Measurements from ENCODE around the gene GAL. TPM values are rescaled to one million over a fixed set of nuclear protein-coding genes. Genes with fewer than 3 reads are reported as not detected.
"Not testable (repeated sequence)": the region's sequence is repeated elsewhere in the genome, so short reads cannot be mapped to it uniquely, and the experiment has no call there.

The GAL gene, protein sequence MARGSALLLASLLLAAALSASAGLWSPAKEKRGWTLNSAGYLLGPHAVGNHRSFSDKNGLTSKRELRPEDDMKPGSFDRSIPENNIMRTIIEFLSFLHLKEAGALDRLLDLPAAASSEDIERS
- total RNA-seq = 1 to 10 TPM in 1 of 4 donors, not detected in 3; 2.0 TPM

- DNase-seq (ENCODE audit: low spot score) (no peak), ATAC-seq (ENCODE audit: low FRiP score) (no peak)
- TF ChIP-seq CTCF (IDR thresholded peaks at IDR 0.05) = no peak
These were observed at the start of gene GAL for GRCh38 chr11:68684385-68685356. Gene GAL (plus strand): TSS chr11:68684544. CDS start chr11:68684924, 380 bp downstream.

DNA sequence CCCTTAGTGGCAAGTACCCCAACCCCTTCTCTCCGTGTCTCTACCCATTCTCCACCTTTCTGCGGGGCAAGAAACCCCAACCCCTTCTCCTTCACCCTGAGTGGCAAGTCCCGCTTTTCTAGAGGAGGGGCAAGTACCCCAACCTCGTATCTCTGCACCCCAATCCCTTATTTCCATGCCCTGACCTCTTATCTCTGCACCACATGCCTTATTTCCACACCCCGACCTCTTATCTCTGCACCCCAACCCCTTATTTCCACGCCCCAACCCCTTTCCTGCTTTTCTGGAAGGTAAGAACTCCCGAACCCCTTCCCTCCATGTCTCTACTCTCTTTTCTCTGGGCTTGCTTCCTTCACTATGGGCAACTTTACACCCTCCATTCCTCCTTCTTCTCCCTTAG, 49.7 kb upstream of the GAL start:
- not testable (repeated sequence) for ATAC-seq (ENCODE audit: low FRiP score); DNase-seq (ENCODE audit: low spot score)

DNA sequence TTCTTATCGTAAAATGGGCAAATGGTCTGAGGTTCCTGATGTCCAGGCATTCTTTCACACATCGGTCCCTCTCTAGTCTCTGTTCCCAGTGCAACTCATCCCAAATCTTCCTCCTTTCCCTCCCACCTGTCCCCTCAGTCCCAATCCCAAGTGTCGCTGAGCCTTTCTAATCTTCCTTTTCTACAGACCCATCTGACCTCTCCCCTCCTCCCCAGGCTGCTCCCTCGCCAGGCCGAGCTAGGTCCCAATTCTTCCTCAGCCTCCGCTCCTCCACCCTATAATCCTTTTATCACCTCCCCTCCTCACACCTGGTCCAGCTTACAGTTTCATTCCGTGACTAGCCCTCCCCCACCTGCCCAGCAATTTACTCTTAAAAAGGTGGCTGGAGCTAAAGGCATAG, 49.2 kb upstream of the GAL start:
- not testable (repeated sequence) for ATAC-seq (ENCODE audit: low FRiP score); DNase-seq (ENCODE audit: low spot score)

DNA sequence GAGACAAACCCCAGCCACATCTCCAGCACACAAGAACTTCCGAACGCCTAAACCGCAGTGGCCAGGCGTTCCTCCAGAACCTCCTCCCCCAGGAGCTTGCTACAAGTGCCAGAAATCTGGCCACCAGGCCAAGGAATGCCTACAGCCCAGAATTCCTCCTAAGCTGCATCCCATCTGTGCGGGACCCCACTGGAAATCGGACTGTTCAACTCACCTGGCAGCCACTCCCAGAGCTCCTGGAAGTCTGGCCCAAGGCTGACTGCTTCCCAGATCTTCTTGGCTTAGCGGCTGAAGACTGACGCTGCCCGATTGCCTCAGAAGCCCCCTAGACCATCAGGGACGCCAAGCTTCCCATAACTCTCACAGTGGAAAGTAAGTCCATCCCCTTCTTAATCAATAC, 48.5 kb upstream of the GAL start:
- ATAC-seq (ENCODE audit: low FRiP score); DNase-seq (ENCODE audit: low spot score): not testable (repeated sequence)

DNA sequence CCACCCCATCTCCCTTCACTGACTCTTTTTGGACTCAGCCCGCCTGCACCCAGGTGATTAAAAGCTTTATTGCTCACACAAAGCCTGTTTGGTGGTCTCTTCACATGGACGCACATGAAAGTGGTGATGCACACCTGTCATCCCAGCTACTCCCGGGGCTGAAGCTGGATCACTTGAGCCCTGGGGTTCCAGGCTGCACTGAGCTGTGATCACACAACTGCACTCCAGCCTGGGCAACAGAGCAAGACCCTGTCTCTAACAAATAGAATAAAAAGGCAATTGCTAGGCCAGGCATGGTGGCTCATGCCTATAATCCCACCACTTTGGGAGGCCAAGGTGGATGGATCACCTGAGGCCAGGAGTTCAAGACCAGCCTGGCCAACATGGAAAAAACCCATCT, 45.0 kb upstream of the GAL start:
- ATAC-seq (ENCODE audit: low FRiP score); DNase-seq (ENCODE audit: low spot score): not testable (repeated sequence)

- ATAC-seq (ENCODE audit: low FRiP score) (no peak), DNase-seq (ENCODE audit: low spot score) (no peak)
These were observed 42.5 kb upstream of the GAL start for GRCh38 chr11:68641880-68642279.

GRCh38 chr11:68643585-68643984, 40.8 kb upstream of the GAL start:
- TF ChIP-seq CTCF (IDR thresholded peaks at IDR 0.05) = no peak
- ATAC-seq (ENCODE audit: low FRiP score) (no peak), DNase-seq (ENCODE audit: low spot score) (no peak)

More at GRCh38 chr11:68641880-68642279, 42.5 kb upstream of the GAL start:
- no peak for TF ChIP-seq CTCF (IDR thresholded peaks at IDR 0.05)

DNA sequence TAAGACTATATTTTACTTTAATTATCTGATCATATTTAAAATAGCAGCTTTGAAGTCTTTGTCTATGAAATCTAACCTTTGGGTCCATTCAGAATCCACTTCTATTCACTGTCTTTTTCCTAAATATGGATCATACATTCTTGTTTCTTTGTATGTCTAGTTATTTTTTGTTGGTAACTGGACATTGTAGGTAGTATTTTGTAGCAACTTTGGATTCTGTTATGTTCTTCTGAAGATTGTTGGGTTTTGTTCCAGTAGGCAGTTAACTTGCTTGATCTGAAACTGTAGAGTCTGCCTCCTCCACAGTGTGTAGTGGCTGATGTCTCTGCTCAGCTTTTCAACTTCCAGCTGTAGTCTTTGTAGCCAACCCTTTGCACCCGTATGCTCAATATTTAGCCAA, 37.5 kb upstream of the GAL start:
- DNase-seq (ENCODE audit: low spot score) = no peak
- no peak for TF ChIP-seq CTCF (IDR thresholded peaks at IDR 0.05)
- ATAC-seq (ENCODE audit: low FRiP score) = no peak

DNA sequence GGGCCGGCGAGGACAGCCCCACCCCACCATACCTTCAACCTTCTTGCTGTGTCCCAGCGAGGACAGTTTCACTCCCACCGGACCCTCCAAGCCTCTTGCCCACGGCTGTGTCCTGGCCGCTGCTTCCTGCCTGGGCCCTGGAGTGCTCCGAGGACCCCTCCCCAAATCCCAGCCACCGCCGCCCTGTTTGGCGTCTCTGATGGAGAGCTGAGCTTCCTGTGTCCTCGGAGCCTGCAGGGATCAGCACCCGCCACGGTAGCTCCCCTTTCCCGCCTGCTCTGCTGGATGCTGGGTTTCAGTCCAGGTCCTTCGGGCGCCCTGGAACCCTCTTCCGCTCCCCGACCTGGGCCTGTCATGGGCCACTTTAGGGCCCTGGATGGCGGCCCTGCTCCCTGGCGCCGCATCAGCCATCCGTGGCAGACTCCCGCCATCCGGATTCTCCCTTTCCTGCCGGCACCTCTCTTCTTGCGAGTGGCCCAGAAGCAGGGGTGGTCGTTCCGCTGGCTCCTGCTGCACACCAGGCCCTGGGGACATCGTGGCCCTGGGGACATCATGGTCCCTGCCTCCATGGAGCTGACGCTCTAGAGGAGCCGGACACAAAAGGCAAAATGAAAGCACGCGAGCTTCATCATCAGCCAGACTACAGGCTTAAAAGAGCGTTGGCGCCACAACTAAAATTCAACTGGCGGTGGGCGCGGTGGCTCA, 34.3 kb upstream of the GAL start:
- TF ChIP-seq CTCF (IDR thresholded peaks at IDR 0.05) = no peak
- no peak for DNase-seq (ENCODE audit: low spot score)
- ATAC-seq (ENCODE audit: low FRiP score) = no peak
